Activated B cell treated with CpG ODN at 0.5 μM for 24 hours (primary cell): Measurements from ENCODE around the gene GALC. TPM values are rescaled to one million over a fixed set of nuclear protein-coding genes. Genes with fewer than 3 reads are reported as not detected.

Source experiments
- ATAC-seq: fragments of 200-7000 bp; cut with Tn5 transposase; one replicate; pipeline ENCODE4 v1.10.0; 2021; ENCODE audit warnings: low read depth, mild to moderate bottlenecking, moderate library complexity
- CTCF ChIA-PET: fragments of 350-600 bp; sonication (Branson Sonifier 250); formaldehyde crosslinking; loops from one replicate; lab custom pipeline; 2021; ENCODE audit warnings: antibody characterized with exemption; lab: Charles Lee
- POLR2A ChIA-PET: fragments of 350-600 bp; sonication (Branson Sonifier 250); formaldehyde crosslinking; loops from one replicate; lab custom pipeline; 2021; ENCODE audit warnings: antibody characterized with exemption; lab: Charles Lee
- DNase-seq: peaks from one replicate; pipeline ENCODE4 v3.0.0; 2022
- H3K27ac Mint-ChIP-seq: one replicate; pipeline ENCODE4 v1.8.0; 2020; ENCODE audit warnings: mixed read lengths
- H3K27me3 Mint-ChIP-seq: one replicate; pipeline ENCODE4 v1.8.0; 2021; ENCODE audit warnings: mixed read lengths
- H3K36me3 Mint-ChIP-seq: one replicate; pipeline ENCODE4 v1.8.0; 2021; ENCODE audit warnings: low read depth, mixed read lengths
- H3K4me1 Mint-ChIP-seq: one replicate; pipeline ENCODE4 v1.8.0; 2021; ENCODE audit warnings: mixed read lengths
- H3K4me3 Mint-ChIP-seq: one replicate; pipeline ENCODE4 v1.8.0; 2020; ENCODE audit warnings: mild to moderate bottlenecking, mixed read lengths
- H3K9me3 Mint-ChIP-seq: one replicate; pipeline ENCODE4 v1.8.0; 2020; ENCODE audit warnings: mixed read lengths
- CTCF ChIP-seq: fragments of 200-600 bp; IDR thresholded peaks from one replicate; pipeline ENCODE4 v1.8.0; 2022; ENCODE audit warnings: antibody characterized with exemption, mild to moderate bottlenecking
- intact Hi-C: fragments of 100-400 bp; cut with micrococcal nuclease; formaldehyde crosslinking; loops from one replicate; pipeline ENCODE4 v1.15.1; 2024
- total RNA-seq: library from RNA; stranded (reverse); gene quantifications from 2 replicates; pipeline ENCODE4 v1.2.3, GENCODE V29; 2022

Gene GALC
- total RNA-seq, 1 donor from 2014 or later: 8.3 TPM

GRCh38 chr14:88016768-88017167 lies 23.8 kb upstream of the GALC start:
- peaks cover 38% of the 10 kb centered on the region for H3K36me3 Mint-ChIP-seq
- POLR2A ChIA-PET: no interaction called here
- no peak overlapping the region for H3K4me3 Mint-ChIP-seq
- DNase-seq (no peak), ATAC-seq (no peak)
- CTCF ChIA-PET: interaction anchor here (0.6 to 3.8 kb wide), 3 partner anchors 152 to 173 kb away, joined by 3 to 33 read pairs (median 5); no protein-coding TSS in a partner anchor
- peaks cover 22% of the 10 kb centered on the region for H3K4me1 Mint-ChIP-seq
- intact Hi-C loops: no loop called here
- H3K27me3 Mint-ChIP-seq: no peaks in the 10 kb centered on the region
- H3K9me3 Mint-ChIP-seq: no peaks in the 10 kb centered on the region
- no peak for TF ChIP-seq CTCF
- H3K27ac Mint-ChIP-seq: no peak overlapping the region

GRCh38 chr14:88013750-88014349 lies 20.9 kb upstream of the GALC start:
- peaks cover 42% of the 10 kb centered on the region for H3K4me1 Mint-ChIP-seq
- ATAC-seq: peak; percentile 83
- POLR2A ChIA-PET: interaction anchor here (1.2 kb wide), 1 partner anchor 21 kb away, joined by 5 read pairs; the partner anchor contains the start of gene GALC

GRCh38 chr14:88012495-88012894 lies 19.5 kb upstream of the GALC start:
- no peak overlapping the region for H3K27ac Mint-ChIP-seq
- no peaks in the 10 kb centered on the region for H3K9me3 Mint-ChIP-seq
- CTCF ChIA-PET: interaction anchor here (0.9 to 5.0 kb wide), 3 partner anchors 60 to 156 kb away, joined by 4 to 35 read pairs (median 6); no protein-coding TSS in a partner anchor
- H3K4me3 Mint-ChIP-seq: no peak overlapping the region
- intact Hi-C loops: loop anchor here (5.0 kb wide), 2 partner anchors 220 to 550 kb away; partner anchors contain the start of gene ZC3H14
- no peak for TF ChIP-seq CTCF
- no peak for DNase-seq
- H3K27me3 Mint-ChIP-seq: no peaks in the 10 kb centered on the region
- peaks cover 52% of the 10 kb centered on the region for H3K4me1 Mint-ChIP-seq
- no peak for ATAC-seq
- POLR2A ChIA-PET: interaction anchor here (0.7 to 1.1 kb wide), 2 partner anchors 19 to 32 kb away, joined by 3 to 7 read pairs; partner anchors contain the start of gene GALC
- H3K36me3 Mint-ChIP-seq: peaks cover 60% of the 10 kb centered on the region

More at GRCh38 chr14:88013750-88014349, 20.9 kb upstream of the GALC start:
- peak overlapping the region; percentile 2 for H3K27ac Mint-ChIP-seq
- H3K9me3 Mint-ChIP-seq: no peaks in the 10 kb centered on the region
- CTCF ChIA-PET: interaction anchor here (0.7 to 5.0 kb wide), 11 partner anchors 9 to 654 kb away, joined by 3 to 35 read pairs (median 5); partner anchors contain the start of gene GPR65
- peak; percentile 39 for TF ChIP-seq CTCF
- DNase-seq: no peak
- no peak overlapping the region for H3K4me3 Mint-ChIP-seq
- intact Hi-C loops: loop anchor here (1.0 to 5.0 kb wide), 5 partner anchors 69 to 548 kb away; partner anchors contain the start of gene ZC3H14
- peaks cover 62% of the 10 kb centered on the region for H3K36me3 Mint-ChIP-seq
- H3K27me3 Mint-ChIP-seq: no peaks in the 10 kb centered on the region

GRCh38 chr14:88010331-88010730 lies 17.3 kb upstream of the GALC start:
- Mint-ChIP-seq H3K27me3 (no peaks in the 10 kb centered on the region), H3K36me3 (peaks cover 56% of the 10 kb centered on the region), H3K4me1 (peaks cover 65% of the 10 kb centered on the region), H3K9me3 (no peaks in the 10 kb centered on the region), H3K27ac (no peak overlapping the region), H3K4me3 (no peak overlapping the region)
- POLR2A ChIA-PET: no interaction called here
- no peak for ATAC-seq
- CTCF ChIA-PET: no interaction called here
- intact Hi-C loops: loop anchor here (5.0 kb wide), 2 partner anchors 222 to 552 kb away; partner anchors contain the start of gene ZC3H14
- no peak for DNase-seq
- TF ChIP-seq CTCF: no peak

- Mint-ChIP-seq H3K9me3 (no peaks in the 10 kb centered on the region), H3K36me3 (peaks cover 57% of the 10 kb centered on the region), H3K27ac (peak overlapping the region; percentile 66), H3K27me3 (no peaks in the 10 kb centered on the region), H3K4me1 (peaks cover 72% of the 10 kb centered on the region), H3K4me3 (no peak overlapping the region)
- intact Hi-C loops: loop anchor here (5.0 kb wide), 2 partner anchors 813 to 1948 kb away; partner anchors contain the start of genes TDP1 and TTC8
- ChIA-PET POLR2A (interaction anchor here (0.6 to 1.0 kb wide), 2 partner anchors 17 to 512 kb away, joined by 3 to 4 read pairs; partner anchors contain the start of gene GALC), CTCF (no interaction called here)
- TF ChIP-seq CTCF: no peak
- ATAC-seq (no peak), DNase-seq (no peak)
These were observed 16.5 kb upstream of the GALC start for GRCh38 chr14:88009486-88009885.
